Uterus (tissue), 2 donors: ENCODE data around the gene BCCIP.

Experiments used
- POLR2A ChIP-seq, 2 donors: fragments of 450-650 bp; IDR thresholded peaks; one replicate each; pipeline ENCODE4 v1.6.1; 2016; ENCODE audit warnings: antibody characterized with exemption in 2 of 2, mild to moderate bottlenecking in 1 of 2, moderate library complexity in 1 of 2
- TF ChIP-seq, protein P1 (sequence below), 4 experiments: fragments of 200-600 bp in 2 of 4; fragments of 450-650 bp in 2 of 4; sonication (generic) in 2 of 4; IDR thresholded peaks; one replicate each; pipeline ENCODE4 v1.5.1; 2016 to 2019; ENCODE audit warnings: antibody characterized with exemption in 4 of 4, mild to moderate bottlenecking in 2 of 4, moderate library complexity in 1 of 4

DNA sequence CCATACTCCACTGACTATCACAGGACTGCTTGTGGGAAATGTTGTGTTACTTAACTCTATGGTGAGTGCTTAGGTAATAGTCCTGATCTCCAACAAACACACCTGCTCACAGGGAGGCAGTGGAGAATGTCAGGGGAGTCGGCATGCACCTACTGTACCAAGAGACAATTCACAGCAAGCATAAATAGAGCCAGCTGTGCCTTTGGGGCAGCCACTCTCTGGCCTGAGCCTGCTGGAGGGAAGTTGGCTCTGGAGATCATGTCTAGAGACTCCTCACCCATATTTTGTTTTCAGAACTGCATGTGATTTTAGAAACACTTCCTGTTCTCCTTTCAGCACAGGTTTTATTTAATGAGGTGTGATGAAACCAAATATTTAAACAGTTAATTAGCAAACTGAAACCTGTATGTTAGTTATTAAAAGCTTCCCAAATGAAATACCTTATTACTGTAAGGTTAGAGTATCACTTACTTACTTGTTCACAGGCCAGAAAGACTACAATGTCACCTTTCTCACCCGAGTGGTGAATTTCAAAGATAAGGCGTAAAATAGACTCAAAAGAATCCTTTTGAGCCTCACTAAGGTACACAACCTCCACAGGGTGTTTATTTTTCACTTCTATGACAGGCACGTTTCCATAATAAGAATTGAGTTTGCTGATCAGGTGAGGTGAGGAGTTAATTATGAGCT lies 35.9 kb downstream of the BCCIP start:
- TF ChIP-seq, protein P1, sequence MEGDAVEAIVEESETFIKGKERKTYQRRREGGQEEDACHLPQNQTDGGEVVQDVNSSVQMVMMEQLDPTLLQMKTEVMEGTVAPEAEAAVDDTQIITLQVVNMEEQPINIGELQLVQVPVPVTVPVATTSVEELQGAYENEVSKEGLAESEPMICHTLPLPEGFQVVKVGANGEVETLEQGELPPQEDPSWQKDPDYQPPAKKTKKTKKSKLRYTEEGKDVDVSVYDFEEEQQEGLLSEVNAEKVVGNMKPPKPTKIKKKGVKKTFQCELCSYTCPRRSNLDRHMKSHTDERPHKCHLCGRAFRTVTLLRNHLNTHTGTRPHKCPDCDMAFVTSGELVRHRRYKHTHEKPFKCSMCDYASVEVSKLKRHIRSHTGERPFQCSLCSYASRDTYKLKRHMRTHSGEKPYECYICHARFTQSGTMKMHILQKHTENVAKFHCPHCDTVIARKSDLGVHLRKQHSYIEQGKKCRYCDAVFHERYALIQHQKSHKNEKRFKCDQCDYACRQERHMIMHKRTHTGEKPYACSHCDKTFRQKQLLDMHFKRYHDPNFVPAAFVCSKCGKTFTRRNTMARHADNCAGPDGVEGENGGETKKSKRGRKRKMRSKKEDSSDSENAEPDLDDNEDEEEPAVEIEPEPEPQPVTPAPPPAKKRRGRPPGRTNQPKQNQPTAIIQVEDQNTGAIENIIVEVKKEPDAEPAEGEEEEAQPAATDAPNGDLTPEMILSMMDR (IDR thresholded peaks at IDR 0.05): no peak
- TF ChIP-seq POLR2A (IDR thresholded peaks at IDR 0.05): no peak
